ENCODE results near the gene NXPH2. TPM values are rescaled to one million over a fixed set of nuclear protein-coding genes. Genes with fewer than 3 reads are reported as not detected.

The NXPH2 gene
- total and polyA plus RNA-seq, 10 donors: not detected

DNA sequence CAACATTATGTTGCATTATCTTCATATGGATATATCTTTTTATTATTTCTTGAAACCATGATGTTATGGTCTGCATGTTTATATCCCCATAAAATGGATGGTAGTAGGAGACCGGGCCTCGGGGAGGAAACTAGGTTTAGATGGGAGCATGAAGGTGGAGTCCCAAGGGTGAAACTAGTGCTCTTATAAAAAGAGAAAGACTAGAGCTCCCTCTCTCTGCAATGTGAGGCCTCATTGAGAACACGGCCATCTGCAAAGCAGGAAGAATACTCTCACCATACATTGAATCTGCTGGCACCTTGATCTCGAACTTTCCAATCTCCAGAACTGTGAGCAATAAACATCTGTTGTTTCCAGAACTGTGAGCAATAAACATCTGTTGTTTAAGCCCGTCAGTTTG, 64.0 kb downstream of the NXPH2 start:
- H3K9me3 ChIP-seq: no peaks in the 10 kb centered on the region
- no peak for TF ChIP-seq POLR2AphosphoS5 (IDR thresholded peaks at IDR 0.05)
- TF ChIP-seq POLR2A (IDR thresholded peaks at IDR 0.05): no peak
- no peak for TF ChIP-seq CTCF (IDR thresholded peaks at IDR 0.05 in 8 of 11, conservative IDR thresholded peaks at IDR 0.05 in 3 of 11)
- 70 to 79% (median 76%) methylated on average over 5 of the region's 5 CpGs for WGBS, 5 donors
- no peak for DNase-seq
- intact Hi-C loops (cut with DNase I; ENCODE audit: low total_unique reads): no loop called here
- no peak overlapping the region for H3K27ac ChIP-seq
- no peaks in the 10 kb centered on the region for H3K36me3 ChIP-seq
- H3K27me3 ChIP-seq (replicated peaks in 1 of 7): no peaks in the 10 kb centered on the region
- H3K4me1 ChIP-seq: no peaks in the 10 kb centered on the region
- no peak overlapping the region for H3K4me3 ChIP-seq

GRCh38 chr2:138713504-138713903, 66.7 kb downstream of the NXPH2 start:
- Histone ChIP-seq H3K36me3 (no peaks in the 10 kb centered on the region), H3K27me3 (replicated peaks in 1 of 7) (no peaks in the 10 kb centered on the region), H3K4me1 (no peaks in the 10 kb centered on the region), H3K4me3 (no peak overlapping the region), H3K27ac (no peak overlapping the region), H3K9me3 (no peaks in the 10 kb centered on the region)
- TF ChIP-seq POLR2A (IDR thresholded peaks at IDR 0.05) (no peak), POLR2AphosphoS5 (IDR thresholded peaks at IDR 0.05) (no peak), CTCF (IDR thresholded peaks at IDR 0.05 in 8 of 11, conservative IDR thresholded peaks at IDR 0.05 in 3 of 11) (no peak)
- WGBS, 5 donors: 71 to 82% (median 79%) methylated on average over 5 of the region's 5 CpGs
- intact Hi-C loops (cut with DNase I; ENCODE audit: low total_unique reads): no loop called here
- DNase-seq: no peak

DNA sequence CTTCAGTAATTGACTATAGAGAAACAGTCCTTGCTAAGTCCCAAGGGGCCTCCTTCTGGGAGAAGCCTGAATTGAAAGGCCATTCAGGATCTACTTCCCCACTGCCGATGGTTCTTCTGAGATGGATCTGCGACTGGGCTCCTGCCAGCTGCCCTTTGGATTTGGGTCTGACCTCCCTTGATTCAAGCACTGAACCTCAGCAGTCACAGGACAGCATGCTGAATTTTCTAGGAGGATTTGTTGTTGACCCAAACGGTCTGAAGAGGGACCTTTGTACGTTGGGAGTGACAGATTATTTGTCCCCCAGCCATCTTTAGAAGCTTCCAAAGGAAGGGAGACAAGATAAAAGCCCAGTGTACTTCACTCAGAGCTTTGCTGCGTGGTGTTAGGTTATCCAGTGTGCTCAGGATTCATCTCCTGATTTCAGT, 67.1 kb downstream of the NXPH2 start:
- no peak overlapping the region for H3K4me3 ChIP-seq
- no peak for DNase-seq
- H3K27me3 ChIP-seq (replicated peaks in 1 of 7): no peaks in the 10 kb centered on the region
- no peaks in the 10 kb centered on the region for H3K36me3 ChIP-seq
- no peaks in the 10 kb centered on the region for H3K4me1 ChIP-seq
- H3K9me3 ChIP-seq: no peaks in the 10 kb centered on the region
- WGBS, 5 donors: 68 to 77% (median 75%) methylated on average over 5 of the region's 5 CpGs
- H3K27ac ChIP-seq: no peak overlapping the region
- TF ChIP-seq POLR2A (IDR thresholded peaks at IDR 0.05) (no peak), POLR2AphosphoS5 (IDR thresholded peaks at IDR 0.05) (no peak), CTCF (IDR thresholded peaks at IDR 0.05 in 8 of 11, conservative IDR thresholded peaks at IDR 0.05 in 3 of 11) (no peak)
- intact Hi-C loops (cut with DNase I; ENCODE audit: low total_unique reads): no loop called here

DNA sequence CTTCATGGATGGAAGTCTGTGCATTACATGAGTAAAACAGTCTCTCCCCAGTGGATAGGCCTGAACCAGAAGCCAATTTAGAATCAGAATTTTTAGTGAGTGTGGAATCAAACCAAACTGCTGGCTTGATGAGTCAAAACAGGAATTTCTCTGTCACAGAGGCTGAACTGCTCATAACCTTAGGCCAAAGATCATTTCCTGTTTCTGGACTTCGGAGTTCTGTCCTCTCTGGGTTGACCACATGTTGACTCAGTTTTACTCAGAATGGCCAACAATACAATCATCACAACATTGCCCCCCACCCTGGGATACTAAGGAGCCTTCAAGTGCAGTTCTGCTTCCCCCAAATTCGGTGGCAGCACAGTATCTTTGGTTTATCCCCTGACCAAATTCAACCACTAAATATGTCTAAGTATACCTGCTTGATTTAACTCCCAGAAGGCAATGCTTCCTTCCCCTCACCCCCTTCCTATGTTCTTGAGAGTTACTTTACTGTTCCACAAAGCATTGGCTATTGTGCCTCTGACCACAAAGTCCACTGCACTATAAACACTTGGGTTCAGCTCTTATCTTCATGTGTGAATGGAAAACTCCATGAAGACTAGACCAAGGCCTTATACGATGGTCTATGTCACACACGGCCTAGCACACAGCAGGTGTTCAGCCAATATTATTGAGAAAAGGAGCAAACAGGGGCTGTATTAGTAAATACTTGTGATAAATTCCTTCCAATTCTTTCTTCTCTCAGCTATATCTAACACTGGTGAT, 67.8 kb downstream of the NXPH2 start:
- no peak for TF ChIP-seq POLR2AphosphoS5 (IDR thresholded peaks at IDR 0.05)
- TF ChIP-seq CTCF (IDR thresholded peaks at IDR 0.05 in 8 of 11, conservative IDR thresholded peaks at IDR 0.05 in 3 of 11): no peak
- DNase-seq: no peak
- WGBS, 5 donors: 65 to 83% (median 69%) methylated on average over 4 of the region's 4 CpGs
- intact Hi-C loops (cut with DNase I; ENCODE audit: low total_unique reads): no loop called here
- Histone ChIP-seq H3K9me3 (no peaks in the 10 kb centered on the region), H3K27ac (no peak overlapping the region), H3K4me1 (no peaks in the 10 kb centered on the region), H3K27me3 (replicated peaks in 1 of 7) (no peaks in the 10 kb centered on the region), H3K36me3 (no peaks in the 10 kb centered on the region), H3K4me3 (no peak overlapping the region)

Measured in spleen (tissue), 11 donors.